HUES48 (cell line): Measurements from ENCODE around the gene BICDL1.
"Not testable (repeated sequence)": the region's sequence is repeated elsewhere in the genome, so short reads cannot be mapped to it uniquely, and the experiment has no call there.

ENCODE experiments used
- H3K27ac ChIP-seq: one replicate; pipeline ENCODE4 v1.7.0; 2013; ENCODE audit warnings: low read depth, low read length, inconsistent platforms
- H3K27me3 ChIP-seq: 2 replicates; pipeline ENCODE4 v1.6.1; 2013; ENCODE audit warnings: mild to moderate bottlenecking, low read length; ENCODE audit not compliant: control insufficient read depth, insufficient read depth
- H3K36me3 ChIP-seq: 2 replicates; pipeline ENCODE4 v1.6.1; 2013; ENCODE audit warnings: low read length; ENCODE audit not compliant: control insufficient read depth, insufficient read depth
- H3K4me1 ChIP-seq: 2 replicates; pipeline ENCODE4 v1.6.1; 2013; ENCODE audit warnings: mild to moderate bottlenecking, low read length; ENCODE audit not compliant: control insufficient read depth, insufficient read depth
- H3K4me3 ChIP-seq: 2 replicates; pipeline ENCODE4 v1.5.1; 2013; ENCODE audit warnings: mild to moderate bottlenecking, low read depth, low read length
- H3K9ac ChIP-seq: 2 replicates; pipeline ENCODE4 v1.6.1; 2013; ENCODE audit warnings: mild to moderate bottlenecking, low read depth, low read length, moderate library complexity
- H3K9me3 ChIP-seq: 2 replicates; pipeline ENCODE4 v1.6.1; 2013; ENCODE audit warnings: low read length; ENCODE audit not compliant: control insufficient read depth, insufficient read depth

BICDL1 gene

GRCh38 chr12:120024193-120024592 lies 35.2 kb downstream of the BICDL1 start:
- H3K36me3 ChIP-seq: no peaks in the 10 kb centered on the region
- no peak overlapping the region for H3K9ac ChIP-seq
- H3K4me3 ChIP-seq: no peak overlapping the region
- H3K9me3 ChIP-seq: no peaks in the 10 kb centered on the region
- no peak overlapping the region for H3K27ac ChIP-seq
- no peaks in the 10 kb centered on the region for H3K4me1 ChIP-seq
- no peaks in the 10 kb centered on the region for H3K27me3 ChIP-seq

DNA sequence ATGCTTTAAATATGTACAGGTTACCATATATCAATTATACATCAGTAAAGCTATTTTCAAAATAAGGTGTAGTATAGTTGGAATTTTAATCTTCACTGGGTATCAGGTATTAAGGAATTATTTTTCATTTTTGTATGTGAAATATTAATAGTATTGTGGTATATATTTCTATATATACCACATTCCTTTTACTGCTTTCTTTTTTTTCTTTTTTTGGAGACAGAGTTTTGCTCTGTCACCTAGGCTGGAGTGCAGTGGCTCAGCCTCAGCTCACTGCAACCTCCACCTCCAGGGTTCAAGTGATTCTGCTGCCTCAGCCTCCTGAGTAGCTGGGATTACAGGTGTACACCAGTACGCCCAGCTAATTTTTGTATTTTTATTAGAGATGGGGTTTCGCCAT lies 36.6 kb downstream of the BICDL1 start:
- no peaks in the 10 kb centered on the region for H3K27me3 ChIP-seq
- H3K36me3 ChIP-seq: no peaks in the 10 kb centered on the region
- H3K9ac ChIP-seq: no peak overlapping the region
- no peaks in the 10 kb centered on the region for H3K4me1 ChIP-seq
- no peak overlapping the region for H3K27ac ChIP-seq
- no peak overlapping the region for H3K4me3 ChIP-seq
- no peaks in the 10 kb centered on the region for H3K9me3 ChIP-seq

DNA sequence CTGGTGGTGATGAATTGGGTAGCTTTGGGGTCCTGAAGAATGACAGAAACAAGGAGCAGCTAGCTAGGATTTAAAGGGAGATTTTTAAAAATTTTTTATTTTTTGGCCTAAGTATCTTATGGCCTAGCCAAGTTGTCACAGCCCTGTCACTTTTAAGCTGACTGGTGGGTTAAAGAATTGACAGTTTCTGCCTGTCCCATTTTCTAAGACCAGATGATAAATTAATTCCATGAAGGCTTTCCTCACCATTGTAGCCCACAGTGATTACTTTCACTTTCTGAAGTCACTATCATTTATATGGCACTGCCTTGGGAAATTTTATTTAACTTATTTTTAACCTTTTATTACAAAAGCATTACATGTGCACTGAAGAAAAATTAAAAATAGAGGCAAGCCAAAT lies 43.2 kb downstream of the BICDL1 start:
- Histone ChIP-seq H3K27ac (no peak overlapping the region), H3K4me3 (no peak overlapping the region), H3K27me3 (no peaks in the 10 kb centered on the region), H3K9ac (no peak overlapping the region), H3K9me3 (no peaks in the 10 kb centered on the region), H3K4me1 (no peaks in the 10 kb centered on the region), H3K36me3 (no peaks in the 10 kb centered on the region)

- Histone ChIP-seq H3K27me3 (no peaks in the 10 kb centered on the region), H3K4me3 (no peak overlapping the region), H3K9ac (no peak overlapping the region), H3K4me1 (0 out of 2 replicates have a peak, but pooled peaks cover 12% of the 10 kb centered on the region), H3K9me3 (no peaks in the 10 kb centered on the region), H3K36me3 (no peaks in the 10 kb centered on the region), H3K27ac (no peak overlapping the region)
Observed at GRCh38 chr12:120037851-120038250, 48.8 kb downstream of the BICDL1 start.

- Histone ChIP-seq H3K36me3 (no peaks in the 10 kb centered on the region), H3K27ac (no peak overlapping the region), H3K27me3 (no peaks in the 10 kb centered on the region), H3K4me3 (no peak overlapping the region), H3K9ac (no peak overlapping the region), H3K9me3 (no peaks in the 10 kb centered on the region), H3K4me1 (0 out of 2 replicates have a peak, but pooled peaks cover 12% of the 10 kb centered on the region)
Observed at GRCh38 chr12:120039711-120040110, 50.7 kb downstream of the BICDL1 start.

- H3K36me3 ChIP-seq: no peaks in the 10 kb centered on the region
- 0 out of 2 replicates have a peak, but pooled peaks cover 12% of the 10 kb centered on the region for H3K4me1 ChIP-seq
- no peak overlapping the region for H3K9ac ChIP-seq
- no peaks in the 10 kb centered on the region for H3K27me3 ChIP-seq
- no peak overlapping the region for H3K27ac ChIP-seq
- no peaks in the 10 kb centered on the region for H3K9me3 ChIP-seq
- H3K4me3 ChIP-seq: no peak overlapping the region
Observed at GRCh38 chr12:120041386-120042231, 52.6 kb downstream of the BICDL1 start.

DNA sequence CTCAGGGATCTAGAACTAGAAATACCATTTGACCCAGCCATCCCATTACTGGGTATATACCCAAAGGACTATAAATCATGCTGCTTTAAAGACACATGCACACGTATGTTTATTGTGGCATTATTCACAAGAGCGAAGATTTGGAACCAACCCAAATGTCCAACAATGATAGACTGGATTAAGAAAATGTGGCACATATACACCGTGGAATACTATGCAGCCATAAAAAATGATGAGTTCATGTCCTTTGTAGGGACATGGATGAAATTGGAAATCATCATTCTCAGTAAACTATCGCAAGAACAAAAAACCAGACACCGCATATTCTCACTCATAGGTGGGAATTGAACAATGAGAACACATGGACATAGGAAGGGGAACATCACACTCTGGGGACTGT lies 56.3 kb downstream of the BICDL1 start:
- H3K27ac ChIP-seq, H3K9me3 ChIP-seq, H3K9ac ChIP-seq, H3K4me1 ChIP-seq, H3K4me3 ChIP-seq, H3K36me3 ChIP-seq, H3K27me3 ChIP-seq: not testable (repeated sequence)

- Histone ChIP-seq H3K4me1 (no peaks in the 10 kb centered on the region), H3K36me3 (no peaks in the 10 kb centered on the region), H3K9ac (no peak overlapping the region), H3K27me3 (no peaks in the 10 kb centered on the region), H3K4me3 (no peak overlapping the region), H3K9me3 (no peaks in the 10 kb centered on the region), H3K27ac (no peak overlapping the region)
Observed at GRCh38 chr12:120047072-120047471, 58.0 kb downstream of the BICDL1 start.

GRCh38 chr12:120048263-120048662 lies 59.2 kb downstream of the BICDL1 start:
- no peak overlapping the region for H3K9ac ChIP-seq
- no peaks in the 10 kb centered on the region for H3K36me3 ChIP-seq
- no peak overlapping the region for H3K27ac ChIP-seq
- no peaks in the 10 kb centered on the region for H3K9me3 ChIP-seq
- no peaks in the 10 kb centered on the region for H3K27me3 ChIP-seq
- H3K4me3 ChIP-seq: no peak overlapping the region
- H3K4me1 ChIP-seq: no peaks in the 10 kb centered on the region

- no peaks in the 10 kb centered on the region for H3K9me3 ChIP-seq
- H3K9ac ChIP-seq: no peak overlapping the region
- no peaks in the 10 kb centered on the region for H3K36me3 ChIP-seq
- no peak overlapping the region for H3K4me3 ChIP-seq
- no peaks in the 10 kb centered on the region for H3K27me3 ChIP-seq
- no peaks in the 10 kb centered on the region for H3K4me1 ChIP-seq
- H3K27ac ChIP-seq: no peak overlapping the region
Observed at GRCh38 chr12:120049426-120049825, 60.4 kb downstream of the BICDL1 start.

- Histone ChIP-seq H3K36me3 (no peaks in the 10 kb centered on the region), H3K4me3 (no peak overlapping the region), H3K9me3 (no peaks in the 10 kb centered on the region), H3K27ac (no peak overlapping the region), H3K27me3 (no peaks in the 10 kb centered on the region), H3K9ac (no peak overlapping the region), H3K4me1 (no peaks in the 10 kb centered on the region)
Observed at GRCh38 chr12:120051535-120051934, 62.5 kb downstream of the BICDL1 start.
